ENCODE measurements around the gene TMEM175.

GRCh38 chr4:898869-899555 is 33.2 kb upstream of the TMEM175 start:
- TF ChIP-seq POLR2A (IDR thresholded peaks at IDR 0.05; ENCODE audit: low read depth, low read length) (no peak), POLR2AphosphoS5 (IDR thresholded peaks at IDR 0.05; ENCODE audit: low read depth, low read length) (no peak), TAF1 (IDR thresholded peaks at IDR 0.05; ENCODE audit: low read depth, low read length) (no peak), POU2F2 (IDR thresholded peaks at IDR 0.05; ENCODE audit: low read depth, low read length) (no peak)
